Measurements from ENCODE around the gene R3HDML. TPM values are rescaled to one million over a fixed set of nuclear protein-coding genes. Genes with fewer than 3 reads are reported as not detected.
"Not testable (repeated sequence)": the region's sequence is repeated elsewhere in the genome, so short reads cannot be mapped to it uniquely, and the experiment has no call there.

Gene R3HDML
- total RNA-seq, 1 donor from 2014 or later: not detected

DNA sequence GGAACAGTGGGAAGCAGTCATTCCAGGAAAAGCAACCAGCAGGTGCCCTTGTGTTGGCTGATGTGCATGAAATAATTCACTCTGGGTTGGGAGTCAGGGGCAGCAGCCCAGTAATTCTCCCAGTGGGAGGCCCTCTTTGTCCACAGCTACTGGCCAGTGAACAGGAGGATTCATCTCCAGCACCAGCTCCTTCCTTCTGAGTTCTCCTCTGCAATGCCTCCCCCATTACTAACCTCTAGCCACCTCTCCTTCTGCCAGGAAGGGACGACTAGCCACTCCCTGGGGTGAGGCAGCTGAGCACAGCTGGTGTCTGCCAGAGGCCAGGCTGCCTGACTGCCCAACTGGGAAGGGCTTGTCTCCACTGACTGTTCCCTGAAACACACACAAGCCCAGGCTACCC lies 12.5 kb upstream of the R3HDML start:
- intact Hi-C loops (cut with DNase I): no loop called here
- DNase-seq (ENCODE audit: low spot score) (no peak), ATAC-seq (no peak)

DNA sequence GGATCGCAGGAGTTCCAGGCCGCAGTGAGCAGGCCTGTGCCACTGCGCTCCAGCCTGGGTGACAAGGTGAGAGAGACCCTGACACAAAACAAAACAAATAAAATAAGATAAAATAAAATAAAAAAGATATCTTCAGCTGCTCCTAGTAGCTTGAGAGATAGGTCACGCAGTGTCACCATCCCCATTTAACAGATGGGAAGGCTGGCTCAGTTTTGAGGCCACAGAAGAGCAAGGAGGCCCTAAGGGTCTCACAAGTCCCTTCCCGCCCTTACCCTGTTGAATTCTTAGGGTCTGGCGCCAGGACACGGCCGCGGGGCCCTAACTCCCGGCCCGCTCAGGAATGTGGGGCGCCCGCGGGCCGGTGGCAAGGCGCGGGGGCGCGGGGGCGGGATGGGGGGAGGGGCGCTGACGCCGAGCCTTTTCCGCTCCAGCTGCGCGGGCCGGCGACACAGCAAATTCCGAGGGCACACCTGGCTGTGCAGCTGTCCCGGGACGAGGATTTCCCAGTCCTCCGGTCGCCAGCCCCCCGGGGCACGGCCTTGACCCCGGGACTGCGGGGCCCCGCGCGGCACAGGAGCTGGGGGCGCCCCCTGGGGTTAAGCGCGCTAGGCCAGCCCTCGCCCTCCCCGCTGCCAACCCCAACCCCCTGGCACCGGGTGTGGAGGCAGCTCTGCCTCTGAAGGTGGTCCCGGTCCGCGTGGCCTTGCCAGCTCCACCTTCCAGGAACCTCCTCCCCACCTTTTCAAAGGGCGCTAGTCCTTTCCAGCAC lies 10.3 kb upstream of the R3HDML start:
- intact Hi-C loops (cut with DNase I): no loop called here
- ATAC-seq: no peak
- no peak for DNase-seq (ENCODE audit: low spot score)

DNA sequence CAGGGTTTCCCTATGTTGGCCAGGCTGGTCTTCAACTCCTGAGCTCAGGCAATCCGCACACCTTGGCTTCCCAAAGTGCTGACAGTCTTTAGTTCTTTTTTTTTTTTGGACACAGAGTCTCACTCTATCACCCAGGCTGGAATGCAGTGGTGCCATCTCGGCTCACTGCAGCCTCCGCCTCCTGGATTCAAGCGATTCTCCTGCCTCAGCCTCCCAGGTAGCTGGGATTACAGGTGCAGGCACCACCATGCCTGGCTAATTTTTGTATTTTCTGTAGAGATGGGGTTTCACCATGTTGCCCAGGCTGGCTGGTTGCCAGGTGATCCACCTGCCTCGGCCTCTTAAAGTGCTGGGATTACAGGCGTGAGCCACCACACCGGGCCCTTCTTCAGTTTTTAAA lies 9.1 kb upstream of the R3HDML start:
- DNase-seq (ENCODE audit: low spot score); intact Hi-C loops (cut with DNase I); ATAC-seq: not testable (repeated sequence)

DNA sequence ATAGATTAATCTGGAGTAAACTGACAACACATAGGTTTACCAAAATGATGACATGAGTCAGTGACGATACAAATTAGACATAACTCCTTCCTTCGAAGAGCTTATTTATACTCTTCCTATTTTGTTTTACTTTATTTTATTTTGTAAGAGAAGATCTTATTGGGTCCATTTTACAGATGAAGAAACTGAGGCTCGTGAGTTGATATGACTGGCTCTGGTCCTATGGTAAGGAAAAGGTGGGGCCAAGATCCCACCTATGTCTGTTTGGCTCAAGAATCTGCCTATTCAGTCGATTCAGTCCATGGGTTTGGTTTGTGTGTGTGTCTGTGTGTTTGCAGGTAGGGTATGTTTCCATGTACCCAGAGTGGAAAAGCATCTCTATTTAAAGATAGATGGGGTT lies 8.4 kb upstream of the R3HDML start:
- no peak for DNase-seq (ENCODE audit: low spot score)
- intact Hi-C loops (cut with DNase I): no loop called here
- ATAC-seq: no peak

DNA sequence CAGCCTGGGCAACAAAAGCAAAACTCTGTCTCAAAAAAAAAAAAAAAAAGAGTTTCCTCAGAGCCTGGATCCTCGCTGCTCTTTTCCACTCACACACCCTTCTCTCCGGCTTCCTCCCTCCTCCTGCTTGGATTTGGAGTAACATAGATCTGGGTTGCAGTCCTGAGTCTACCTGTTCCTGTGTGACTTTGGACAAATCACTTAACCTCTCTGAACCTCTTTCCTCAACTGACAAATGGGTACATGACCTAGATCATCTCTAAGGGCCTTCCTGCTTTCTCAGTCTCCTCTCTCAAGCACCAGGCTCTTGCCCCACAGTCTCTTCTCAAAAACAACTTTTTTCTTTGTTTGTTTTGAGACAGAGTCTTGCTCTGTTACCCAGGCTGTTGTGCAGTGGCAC lies 5.6 kb upstream of the R3HDML start:
- DNase-seq (ENCODE audit: low spot score) (no peak), ATAC-seq (no peak)
- intact Hi-C loops (cut with DNase I): no loop called here

DNA sequence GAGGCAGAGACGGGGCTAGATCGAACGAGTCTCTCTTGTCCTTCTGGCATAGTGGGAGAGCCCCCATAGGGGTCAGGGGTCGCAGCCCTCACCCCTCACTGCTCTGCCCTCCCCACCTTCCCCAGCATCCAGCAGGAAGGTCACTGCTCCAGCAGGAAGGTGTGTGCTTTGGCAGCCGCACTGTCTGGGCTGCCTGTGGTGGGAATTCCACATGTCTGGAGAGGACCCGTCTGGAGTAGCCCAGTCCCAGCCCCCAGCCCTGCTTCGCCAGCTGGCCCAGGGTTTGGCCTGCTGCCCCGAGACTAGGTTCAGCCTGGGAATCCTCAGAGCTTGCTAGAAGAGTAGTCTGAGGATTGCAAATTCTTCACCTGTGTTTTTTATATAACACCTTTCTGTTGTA lies 2.5 kb upstream of the R3HDML start:
- ATAC-seq (no peak), DNase-seq (ENCODE audit: low spot score) (no peak)
- intact Hi-C loops (cut with DNase I): no loop called here

DNA sequence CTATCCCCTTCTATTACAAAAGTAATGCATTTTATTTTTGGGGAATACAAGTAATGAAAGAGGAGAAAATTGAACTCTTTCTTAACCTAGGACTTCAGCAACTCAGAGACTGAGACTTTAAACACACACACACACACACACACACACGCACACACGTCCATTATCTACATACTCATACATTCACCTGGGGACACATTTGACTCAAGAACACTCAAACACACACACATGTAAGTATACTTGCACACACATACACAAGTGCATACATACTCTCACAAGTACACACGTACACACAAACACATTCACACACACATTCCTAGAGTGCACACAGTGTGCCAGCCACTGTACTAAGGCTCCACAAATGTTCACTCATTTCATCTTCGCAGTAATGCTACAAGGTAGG lies 2.1 kb upstream of the R3HDML start:
- no peak for DNase-seq (ENCODE audit: low spot score)
- ATAC-seq: no peak
- intact Hi-C loops (cut with DNase I): no loop called here

DNA sequence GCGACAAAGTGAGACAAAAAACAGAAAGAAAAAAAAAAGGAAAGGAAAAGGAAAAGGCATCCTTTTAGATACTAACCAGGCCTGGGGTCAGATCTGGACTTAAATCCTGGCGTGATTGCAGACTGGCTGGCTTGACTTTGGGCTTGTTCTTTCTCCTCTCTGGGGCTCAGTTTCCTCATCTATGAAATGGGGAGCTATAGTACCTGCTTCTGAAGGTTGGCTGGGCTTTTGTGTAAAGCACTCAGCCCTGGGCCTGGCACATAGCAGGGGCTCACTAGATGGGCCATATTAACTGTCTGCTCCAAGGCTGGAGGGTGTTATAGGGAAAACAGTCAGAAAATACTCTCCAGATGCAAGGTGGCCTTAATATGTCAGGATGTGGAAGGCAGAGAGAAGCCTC lies 1.2 kb upstream of the R3HDML start:
- intact Hi-C loops (cut with DNase I): no loop called here
- no peak for DNase-seq (ENCODE audit: low spot score)
- no peak for ATAC-seq

DNA sequence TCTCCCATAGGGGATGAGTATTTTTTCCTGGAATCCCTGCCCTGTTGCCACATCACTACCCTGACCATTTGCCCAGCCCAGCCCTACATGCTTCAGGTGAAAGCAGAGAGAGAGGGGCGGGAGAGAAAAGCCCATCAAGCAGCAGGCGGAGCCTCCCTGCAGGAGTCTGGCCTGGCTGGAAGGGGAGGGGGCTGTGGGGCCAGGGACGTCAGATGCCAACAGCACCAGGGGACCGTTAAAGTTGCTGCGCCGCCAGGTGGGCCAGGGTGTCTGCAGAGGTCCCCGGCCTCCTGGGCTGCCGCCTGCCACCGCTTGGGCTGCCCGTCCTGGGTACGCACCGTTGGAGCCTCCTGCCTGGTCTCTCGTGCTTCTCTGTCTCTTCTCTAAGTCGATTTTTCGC lies 757 bp upstream of the R3HDML start:
- ATAC-seq (no peak), DNase-seq (ENCODE audit: low spot score) (no peak)
- intact Hi-C loops (cut with DNase I): no loop called here

DNA sequence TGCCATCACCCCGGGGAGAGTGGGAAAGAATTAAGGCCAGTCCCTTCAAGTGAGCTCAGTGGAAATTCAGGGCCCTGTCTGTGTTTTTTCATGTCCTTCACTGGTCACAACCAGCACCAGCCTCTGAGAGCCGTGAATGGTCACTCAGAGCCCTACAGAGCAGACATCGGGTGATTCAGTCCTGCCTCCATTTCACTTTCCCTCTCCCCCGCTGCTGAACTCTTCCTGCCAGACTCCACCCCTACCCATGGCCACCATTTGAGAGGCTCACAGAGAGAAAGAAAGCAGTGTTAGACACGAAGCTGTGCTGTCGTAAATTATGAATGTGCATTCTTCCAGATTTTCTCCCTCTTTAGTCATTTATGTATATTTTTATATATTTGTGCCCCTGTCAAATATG lies 5.4 kb downstream of the R3HDML start:
- DNase-seq (ENCODE audit: low spot score) (no peak), ATAC-seq (no peak)
- intact Hi-C loops (cut with DNase I): no loop called here

DNA sequence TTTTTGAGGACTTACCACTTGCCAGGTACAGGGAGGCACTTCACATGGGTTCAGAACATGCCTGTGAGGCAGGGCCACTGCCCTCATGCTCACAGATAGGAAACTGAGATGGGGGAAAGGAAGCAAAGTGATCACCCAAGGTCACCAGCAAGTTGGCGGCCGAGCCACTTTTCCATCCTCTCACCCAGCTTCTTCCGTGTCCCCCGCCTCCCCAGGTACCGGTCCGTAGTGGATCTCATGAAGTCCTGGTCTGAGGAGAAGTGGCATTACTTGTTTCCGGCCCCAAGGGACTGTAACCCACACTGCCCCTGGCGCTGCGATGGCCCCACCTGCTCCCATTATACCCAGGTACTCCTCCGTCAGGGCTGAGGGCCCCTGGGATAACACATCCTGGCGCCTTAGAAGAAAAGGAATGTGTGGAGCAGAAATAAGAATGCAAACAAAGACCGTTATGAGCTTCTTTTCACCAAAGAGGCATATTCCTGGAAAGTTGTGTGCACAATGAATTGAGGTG lies 6.4 kb downstream of the R3HDML start:
- intact Hi-C loops (cut with DNase I): no loop called here
- no peak for DNase-seq (ENCODE audit: low spot score)

DNA sequence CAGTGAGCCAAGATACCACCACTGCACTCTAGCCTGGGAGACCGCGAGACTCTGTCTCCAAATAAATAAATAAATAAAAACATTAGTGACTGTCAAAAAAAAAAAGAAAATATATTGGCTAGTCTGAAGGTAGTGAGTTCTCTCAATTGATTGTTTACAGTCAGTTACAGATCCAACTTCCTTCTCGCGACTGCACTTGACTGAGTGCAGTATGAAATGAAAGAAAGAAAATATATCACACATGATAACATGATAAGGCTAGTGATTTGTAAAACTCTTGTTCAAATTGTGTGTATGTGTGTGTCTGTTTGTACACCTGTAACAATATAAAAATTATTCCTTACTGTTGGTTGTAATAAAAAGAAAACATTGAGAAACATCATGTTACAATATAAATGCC lies 7.9 kb downstream of the R3HDML start:
- DNase-seq (ENCODE audit: low spot score) (no peak), ATAC-seq (no peak)
- intact Hi-C loops (cut with DNase I): no loop called here

More for the DNA sequence above, 6.4 kb downstream of the R3HDML start:
- no peak for ATAC-seq

DNA sequence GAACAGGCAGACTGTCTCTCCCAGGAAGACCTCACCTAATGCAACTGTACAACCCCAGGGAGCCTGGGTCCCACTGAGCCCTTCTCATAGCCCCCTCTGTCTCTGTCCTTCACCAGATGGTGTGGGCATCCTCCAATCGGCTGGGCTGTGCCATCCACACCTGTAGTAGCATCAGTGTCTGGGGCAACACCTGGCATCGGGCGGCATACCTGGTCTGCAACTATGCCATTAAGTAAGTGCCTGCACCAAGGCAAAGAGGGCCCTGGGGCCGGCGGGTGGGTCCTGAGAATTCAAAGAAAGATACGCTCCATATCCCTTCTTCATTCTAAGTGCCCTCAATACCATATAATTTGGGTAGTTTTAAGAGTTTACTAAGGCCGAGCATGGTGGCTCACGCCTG lies 8.3 kb downstream of the R3HDML start:
- no peak for ATAC-seq
- intact Hi-C loops (cut with DNase I): no loop called here
- DNase-seq (ENCODE audit: low spot score): no peak

DNA sequence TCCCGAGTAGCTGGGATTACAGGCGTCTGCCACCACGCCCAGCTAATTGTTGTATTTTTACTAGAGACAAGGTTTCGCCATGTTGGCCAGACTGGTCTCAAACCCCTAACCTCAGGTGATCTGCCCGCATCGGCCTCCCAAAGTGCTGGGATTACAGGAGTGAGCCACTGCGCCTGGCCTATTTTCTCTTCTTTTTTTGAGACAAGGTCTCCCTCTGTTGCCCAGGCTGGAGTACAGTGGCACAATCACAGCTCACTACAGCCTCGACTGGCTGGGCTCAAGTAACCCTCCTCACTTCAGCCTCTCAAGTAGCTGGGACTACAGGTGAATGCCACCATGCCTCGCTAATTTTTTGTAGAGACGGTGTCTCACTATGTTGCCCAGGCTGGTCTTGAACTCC lies 9.1 kb downstream of the R3HDML start:
- DNase-seq (ENCODE audit: low spot score); intact Hi-C loops (cut with DNase I); ATAC-seq: not testable (repeated sequence)

DNA sequence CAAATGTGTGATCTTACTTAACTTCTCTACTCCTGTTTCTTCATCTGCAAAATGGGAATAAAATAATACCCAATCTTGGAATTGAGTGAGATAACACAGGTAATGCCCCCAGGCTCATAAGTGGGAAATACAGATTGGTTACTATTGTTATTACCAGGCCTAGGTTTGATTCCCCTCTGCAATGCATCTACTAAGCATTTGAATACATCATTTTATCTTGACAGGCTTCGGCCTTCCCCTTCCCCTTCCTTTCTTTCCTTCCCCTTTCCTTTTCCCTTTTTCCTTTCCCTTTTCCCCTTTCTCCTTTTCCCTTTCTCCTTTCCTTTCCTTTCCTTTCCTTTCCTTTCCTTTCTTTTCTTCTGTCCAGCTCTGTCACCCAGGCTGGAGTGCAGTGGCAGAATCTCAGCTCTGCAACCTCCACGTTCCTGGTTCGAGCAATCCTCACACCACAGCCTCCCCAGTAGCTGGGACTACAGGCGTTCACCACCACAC lies 11.4 kb downstream of the R3HDML start:
- intact Hi-C loops (cut with DNase I): no loop called here
- DNase-seq (ENCODE audit: low spot score): no peak
- ATAC-seq: no peak

DNA sequence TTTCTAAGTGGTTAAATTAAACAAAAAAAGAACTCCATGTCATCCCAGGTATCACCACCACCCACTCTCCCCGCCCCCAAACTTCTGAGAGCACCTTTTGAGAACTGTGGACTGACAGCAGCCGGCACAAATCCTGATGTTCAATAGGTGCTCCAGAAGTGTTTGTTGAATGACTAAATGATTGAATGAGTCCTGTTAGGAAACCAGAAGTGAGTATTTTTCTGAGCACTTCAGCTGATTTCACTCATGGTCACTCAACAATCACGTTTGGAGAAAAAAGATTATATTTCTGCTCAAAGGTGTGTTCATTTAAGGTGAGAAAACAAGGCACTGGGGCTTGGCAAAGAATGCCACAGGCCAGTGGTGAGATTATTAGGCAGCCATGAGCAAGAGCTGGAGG lies 12.5 kb downstream of the R3HDML start:
- ATAC-seq (no peak), DNase-seq (ENCODE audit: low spot score) (no peak)
- intact Hi-C loops (cut with DNase I): no loop called here

DNA sequence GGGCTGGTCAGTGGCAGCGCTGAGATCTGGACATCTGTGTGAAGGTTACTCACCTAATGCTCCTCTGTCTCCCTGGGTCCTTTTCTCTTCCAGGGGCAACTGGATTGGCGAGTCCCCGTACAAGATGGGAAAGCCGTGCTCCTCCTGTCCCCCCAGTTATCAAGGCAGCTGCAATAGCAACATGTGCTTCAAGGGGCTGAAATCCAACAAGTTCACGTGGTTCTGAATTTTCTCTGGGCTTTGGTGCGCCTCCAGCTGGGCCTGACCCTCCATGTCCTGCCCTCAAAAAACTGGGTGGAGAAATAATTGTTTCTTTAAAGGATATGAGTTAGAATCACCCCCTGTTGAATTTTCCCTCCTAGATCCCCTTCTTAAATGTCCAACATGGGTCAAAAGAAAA lies 13.7 kb downstream of the R3HDML start:
- intact Hi-C loops (cut with DNase I): no loop called here
- no peak for ATAC-seq
- no peak for DNase-seq (ENCODE audit: low spot score)

DNA sequence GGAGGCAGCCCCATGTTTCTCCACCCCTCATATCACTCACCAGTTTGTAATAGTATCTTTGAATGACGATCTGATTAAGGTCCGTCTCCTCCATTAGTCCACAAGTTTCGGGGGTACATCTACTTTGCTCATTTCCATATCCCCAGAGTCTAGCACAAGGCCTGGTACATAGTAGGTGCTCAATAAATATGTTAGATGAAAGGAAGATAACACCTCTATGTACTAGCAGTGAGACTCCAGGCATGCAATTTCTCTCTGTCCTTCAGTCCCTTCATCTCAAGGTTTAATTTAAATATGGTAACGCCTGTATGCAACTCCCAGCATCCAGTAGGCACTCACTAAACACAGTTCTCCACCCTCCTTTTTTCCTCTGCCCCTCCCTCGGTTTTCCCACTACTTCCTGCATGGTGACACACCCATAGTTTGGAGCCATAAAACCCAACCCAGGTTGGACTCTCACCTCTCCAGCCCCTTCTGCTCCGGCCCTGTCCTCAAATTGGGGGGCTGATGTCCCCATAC lies 18.2 kb downstream of the R3HDML start:
- no peak for ATAC-seq
- DNase-seq (ENCODE audit: low spot score): no peak
- intact Hi-C loops (cut with DNase I): no loop called here

DNA sequence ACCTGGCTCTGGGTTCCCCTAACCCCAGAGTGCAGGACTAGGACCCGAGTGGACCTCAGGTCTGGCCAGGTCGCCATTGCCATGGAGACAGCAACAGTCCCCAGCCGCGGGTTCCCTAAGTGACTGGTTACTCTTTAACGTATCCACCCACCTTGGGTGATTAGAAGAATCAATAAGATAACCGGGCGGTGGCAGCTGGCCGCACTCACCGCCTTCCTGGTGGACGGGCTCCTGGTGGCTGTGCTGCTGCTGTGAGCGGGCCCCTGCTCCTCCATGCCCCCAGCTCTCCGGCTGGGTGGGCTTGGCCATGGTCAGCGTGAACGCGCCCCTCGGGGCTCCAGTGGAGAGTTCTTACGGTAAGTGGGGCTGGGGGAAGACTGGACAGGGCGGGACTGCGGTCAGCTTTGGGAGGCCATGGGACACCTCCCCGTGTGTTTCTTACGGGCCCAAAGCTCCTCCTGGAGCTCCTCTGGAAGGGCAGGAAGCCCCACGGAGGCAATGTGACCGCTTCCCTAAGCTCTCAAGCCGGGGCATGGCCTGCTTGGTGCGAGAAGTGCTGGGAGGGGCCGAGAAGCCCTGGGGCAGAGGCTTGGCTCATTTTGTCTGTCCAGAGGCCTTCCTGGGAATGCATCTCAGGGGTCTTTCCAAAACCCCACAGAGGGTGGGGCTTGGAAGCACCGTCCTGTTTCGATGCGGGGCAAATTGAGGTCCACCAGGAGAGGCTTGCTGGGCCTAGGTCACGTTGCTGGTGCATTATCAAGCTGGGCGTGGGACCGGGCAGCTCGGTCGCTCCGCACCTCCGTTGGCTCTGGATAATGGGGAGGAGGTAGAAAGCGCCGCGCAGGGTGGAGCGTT lies 18.9 kb downstream of the R3HDML start, which contains the start of gene HNF4A:
TSS of gene HNF4A (plus strand) at position 202 of the 855 bp plus-strand sequence. CDS start at position 308, 106 bp downstream.
- no peak for ATAC-seq

DNA sequence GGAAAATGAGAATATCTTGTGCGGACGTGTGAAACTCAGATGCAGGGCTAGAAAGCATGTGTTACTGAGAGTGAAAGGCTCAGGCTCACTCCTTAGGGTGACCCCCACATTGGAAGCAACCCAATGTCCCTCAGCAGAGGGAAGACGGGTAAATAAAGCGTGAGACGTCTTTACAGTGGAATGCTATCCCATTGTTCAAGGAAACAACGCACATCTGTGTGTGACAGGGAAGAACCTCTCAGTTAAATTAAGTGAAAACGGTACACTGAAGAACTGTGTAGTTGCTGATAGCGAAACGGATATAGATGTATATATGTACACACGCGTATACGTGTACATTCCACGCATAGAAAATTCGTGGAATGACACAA lies 19.5 kb downstream of the R3HDML start:
- DNase-seq (ENCODE audit: low spot score) (no peak), ATAC-seq (no peak)
- intact Hi-C loops (cut with DNase I): no loop called here

More for the DNA sequence above, 18.9 kb downstream of the R3HDML start, which contains the start of gene HNF4A:
- no peak for DNase-seq (ENCODE audit: low spot score)
- intact Hi-C loops (cut with DNase I): no loop called here
